HFF-Myc (cell line): Measurements from ENCODE around the gene JAKMIP2.
"Not testable (repeated sequence)": the region's sequence is repeated elsewhere in the genome, so short reads cannot be mapped to it uniquely, and the experiment has no call there.

ENCODE experiments used
- DNase-seq: peaks from one replicate; pipeline ENCODE4 v3.0.0-alpha.2; 2011; ENCODE audit warnings: low read depth; ENCODE audit errors: extremely low read depth
- H3K4me3 ChIP-seq: replicated peaks from 2 replicates; pipeline ENCODE4 v1.5.1; 2011; ENCODE audit warnings: low read depth, mild to moderate bottlenecking, control low read depth, low read length
- TF ChIP-seq, protein P1 (sequence below): IDR thresholded peaks from 2 replicates; pipeline ENCODE4 v1.5.1; 2012; ENCODE audit warnings: mild to moderate bottlenecking, low read depth, low read length, control low read depth; ENCODE audit errors: missing control alignments

The JAKMIP2 gene

DNA sequence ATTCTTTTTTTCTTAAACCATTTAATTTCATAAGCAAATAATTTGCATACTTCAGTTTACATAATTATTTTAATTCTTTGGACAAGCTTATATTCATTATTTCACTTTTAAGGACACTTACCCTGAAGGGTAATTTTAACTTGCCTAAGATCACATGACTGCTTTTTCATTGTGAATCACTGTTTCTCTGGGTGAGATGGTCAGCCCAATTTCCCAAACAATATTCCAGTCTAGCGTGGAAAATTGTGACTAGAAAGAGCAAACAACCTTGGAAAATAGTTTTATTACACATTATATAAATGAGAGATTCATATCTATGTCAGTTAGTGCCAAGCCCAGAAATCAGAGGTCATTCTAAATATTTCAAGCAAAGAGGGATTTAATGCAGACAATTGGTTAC is 21.4 kb upstream of the JAKMIP2 start:
- H3K4me3 ChIP-seq = no peak overlapping the region
- no peak for DNase-seq
- TF ChIP-seq, protein P1, sequence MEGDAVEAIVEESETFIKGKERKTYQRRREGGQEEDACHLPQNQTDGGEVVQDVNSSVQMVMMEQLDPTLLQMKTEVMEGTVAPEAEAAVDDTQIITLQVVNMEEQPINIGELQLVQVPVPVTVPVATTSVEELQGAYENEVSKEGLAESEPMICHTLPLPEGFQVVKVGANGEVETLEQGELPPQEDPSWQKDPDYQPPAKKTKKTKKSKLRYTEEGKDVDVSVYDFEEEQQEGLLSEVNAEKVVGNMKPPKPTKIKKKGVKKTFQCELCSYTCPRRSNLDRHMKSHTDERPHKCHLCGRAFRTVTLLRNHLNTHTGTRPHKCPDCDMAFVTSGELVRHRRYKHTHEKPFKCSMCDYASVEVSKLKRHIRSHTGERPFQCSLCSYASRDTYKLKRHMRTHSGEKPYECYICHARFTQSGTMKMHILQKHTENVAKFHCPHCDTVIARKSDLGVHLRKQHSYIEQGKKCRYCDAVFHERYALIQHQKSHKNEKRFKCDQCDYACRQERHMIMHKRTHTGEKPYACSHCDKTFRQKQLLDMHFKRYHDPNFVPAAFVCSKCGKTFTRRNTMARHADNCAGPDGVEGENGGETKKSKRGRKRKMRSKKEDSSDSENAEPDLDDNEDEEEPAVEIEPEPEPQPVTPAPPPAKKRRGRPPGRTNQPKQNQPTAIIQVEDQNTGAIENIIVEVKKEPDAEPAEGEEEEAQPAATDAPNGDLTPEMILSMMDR = no peak

- H3K4me3 ChIP-seq, DNase-seq: not testable (repeated sequence)
These were observed 20.6 kb upstream of the JAKMIP2 start for GRCh38 chr5:147803161-147803560.

- TF ChIP-seq, protein P1 = no peak
- no peak for DNase-seq
- no peak overlapping the region for H3K4me3 ChIP-seq
These were observed 18.9 kb upstream of the JAKMIP2 start for GRCh38 chr5:147801461-147801860.

DNA sequence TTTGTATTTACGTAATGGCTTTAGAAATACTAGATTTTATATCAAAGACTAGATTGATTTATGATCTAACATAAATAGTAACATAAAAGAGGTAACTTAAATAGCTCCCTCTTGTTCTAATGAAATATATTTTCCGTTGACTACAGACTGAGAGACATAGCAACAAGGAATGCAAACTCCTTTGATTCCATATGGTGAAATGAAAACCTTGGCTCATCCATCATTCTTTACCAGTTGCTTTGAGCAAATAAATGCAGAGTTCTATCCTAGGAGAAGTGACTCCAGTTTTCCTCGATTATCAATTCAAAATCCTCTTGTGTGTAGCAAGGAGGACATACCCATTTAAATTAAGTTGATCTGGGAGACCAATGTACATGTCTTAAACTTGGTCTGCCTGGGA is 18.0 kb upstream of the JAKMIP2 start:
- no peak overlapping the region for H3K4me3 ChIP-seq
- DNase-seq = no peak

GRCh38 chr5:147796556-147797308 is 14.2 kb upstream of the JAKMIP2 start:
- TF ChIP-seq, protein P1 = no peak
- H3K4me3 ChIP-seq = no peak overlapping the region
- no peak for DNase-seq

More for the DNA sequence above, 18.0 kb upstream of the JAKMIP2 start:
- TF ChIP-seq, protein P1 = no peak

GRCh38 chr5:147791181-147791580 is 8.7 kb upstream of the JAKMIP2 start:
- TF ChIP-seq, protein P1 = no peak
- no peak for DNase-seq
- no peak overlapping the region for H3K4me3 ChIP-seq

GRCh38 chr5:147789820-147790219 is 7.3 kb upstream of the JAKMIP2 start:
- DNase-seq = no peak
- H3K4me3 ChIP-seq = no peak overlapping the region
- TF ChIP-seq, protein P1 = no peak
